HEK293T (cell line): ENCODE measurements around the gene TAS1R1.

Experiments used
- BHLHE40 ChIP-seq: fragments of 450-650 bp; IDR thresholded peaks from 2 replicates; pipeline ENCODE4 v1.6.1; 2016; ENCODE audit warnings: mild to moderate bottlenecking, moderate library complexity, borderline replicate concordance
- ELF4 ChIP-seq: fragments of 450-650 bp; IDR thresholded peaks from 2 replicates; pipeline ENCODE4 v1.6.1; 2017; ENCODE audit warnings: antibody characterized with exemption
- FOXA1 ChIP-seq: fragments of 450-650 bp; IDR thresholded peaks from 2 replicates; pipeline ENCODE4 v1.6.1; 2016; ENCODE audit warnings: mild to moderate bottlenecking
- FOXK2 ChIP-seq: fragments of 450-650 bp; IDR thresholded peaks from 2 replicates; pipeline ENCODE4 v1.6.1; 2016; ENCODE audit warnings: mild to moderate bottlenecking
- NFRKB ChIP-seq: fragments of 450-650 bp; IDR thresholded peaks from 2 replicates; pipeline ENCODE4 v1.6.1; 2016; ENCODE audit warnings: mild to moderate bottlenecking, moderate library complexity
- SP1 ChIP-seq: fragments of 450-650 bp; IDR thresholded peaks from 2 replicates; pipeline ENCODE4 v1.6.1; 2017
- SUZ12 ChIP-seq: fragments of 450-650 bp; IDR thresholded peaks from 2 replicates; pipeline ENCODE4 v1.6.1; 2016; ENCODE audit warnings: mild to moderate bottlenecking
- TARDBP ChIP-seq: fragments of 450-650 bp; IDR thresholded peaks from 2 replicates; pipeline ENCODE4 v1.6.1; 2016

DNA sequence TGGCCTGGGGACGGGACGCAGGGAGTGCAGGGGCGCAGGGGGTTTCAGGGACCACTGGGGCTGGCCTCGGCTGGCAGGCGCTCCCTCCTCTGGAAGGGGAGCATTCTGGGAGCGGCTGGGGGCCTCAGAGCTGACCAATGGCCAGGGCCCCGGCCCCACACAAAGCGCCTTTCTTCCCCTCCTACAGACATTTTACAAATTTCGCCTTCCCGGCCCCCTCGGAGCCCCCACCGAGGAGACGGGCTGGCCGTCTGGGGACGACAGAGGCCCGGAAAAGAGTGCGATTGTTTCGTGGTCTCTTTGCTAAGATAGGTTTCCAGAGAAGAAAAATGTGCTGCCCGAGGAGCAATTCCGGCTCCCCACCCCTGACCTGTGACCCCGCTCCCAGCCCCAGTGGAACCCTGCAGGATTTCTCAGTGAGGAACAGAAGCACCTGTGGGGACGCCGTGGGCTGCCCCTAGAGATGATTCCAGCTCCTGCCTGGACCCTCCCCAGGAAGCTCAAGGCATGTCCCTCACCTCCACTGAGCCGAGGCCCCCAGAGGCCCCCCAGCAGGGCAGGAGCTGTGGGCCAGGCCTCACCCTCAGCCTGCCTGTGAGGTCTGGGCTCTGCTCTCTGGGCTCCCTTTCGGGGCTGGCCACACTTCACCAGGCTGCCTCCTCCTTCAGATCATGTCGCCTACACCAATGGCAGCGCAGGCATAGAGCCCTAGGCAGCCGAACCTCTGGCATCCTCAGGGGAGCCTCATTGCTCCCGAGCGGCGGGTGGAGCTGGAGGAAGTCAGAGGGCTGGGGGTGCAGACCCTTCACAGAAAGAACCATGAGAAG lies 48.7 kb upstream of the TAS1R1 start:
- no peak for TF ChIP-seq SUZ12
- no peak for TF ChIP-seq ELF4
- no peak for TF ChIP-seq FOXK2
- TF ChIP-seq FOXA1: no peak
- no peak for TF ChIP-seq BHLHE40
- no peak for TF ChIP-seq SP1
- no peak for TF ChIP-seq NFRKB
- no peak for TF ChIP-seq TARDBP
